ENCODE measurements around the gene HNRNPC.
"Not testable (repeated sequence)": the region's sequence is repeated elsewhere in the genome, so short reads cannot be mapped to it uniquely, and the experiment has no call there.

Gene HNRNPC

DNA sequence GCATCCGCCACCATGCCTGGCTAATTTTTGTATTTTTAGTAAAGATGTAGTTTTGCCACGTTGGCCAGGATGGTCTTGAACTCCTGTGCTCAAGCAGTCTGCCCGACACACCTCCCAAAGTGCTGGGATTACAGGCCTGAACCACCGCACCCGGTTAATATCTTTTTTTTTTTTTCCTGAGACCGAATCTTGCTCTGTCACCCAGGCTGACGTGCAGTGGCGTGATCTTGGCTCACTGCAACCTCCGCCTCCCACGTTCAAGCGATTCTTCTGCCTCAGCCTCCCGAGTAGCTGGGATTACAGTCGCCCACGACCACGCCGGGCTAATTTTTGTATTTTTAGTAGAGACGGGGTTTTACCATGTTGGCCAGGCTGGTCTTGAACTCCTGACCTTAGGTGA is 3.4 kb upstream of the HNRNPC start:
- not testable (repeated sequence) for FAIRE-seq; DNase-seq (ENCODE audit: low spot score)

DNA sequence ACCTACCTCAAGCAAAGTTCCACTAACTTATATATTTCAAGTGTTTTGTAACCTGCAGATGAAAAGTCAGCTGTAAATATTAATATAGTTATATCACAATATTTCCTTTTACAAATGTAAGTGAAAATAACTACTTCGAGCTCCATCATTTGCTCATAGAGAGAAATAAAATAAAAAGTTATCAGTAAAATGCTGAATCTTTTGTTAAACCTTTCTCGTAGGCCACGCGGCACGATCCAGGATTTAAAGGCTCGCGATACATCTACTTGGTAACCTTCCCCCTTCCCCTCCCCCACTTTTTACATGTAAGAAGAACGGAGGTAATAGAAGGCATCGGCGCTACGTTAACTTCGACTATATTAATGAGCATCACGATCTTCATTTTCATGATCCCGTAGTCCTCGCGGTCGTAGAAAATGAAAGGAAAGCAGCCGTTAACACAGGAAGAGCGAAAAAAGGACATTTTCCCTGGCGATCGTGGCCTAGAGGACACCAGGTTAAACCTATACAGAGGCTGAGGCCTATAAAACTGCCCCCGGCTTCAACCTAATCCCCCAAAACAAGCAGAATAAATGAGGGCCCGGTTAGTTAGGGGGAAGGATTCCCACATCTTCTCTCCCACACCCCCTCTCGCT is 508 bp downstream of the HNRNPC start:
- DNase-seq (ENCODE audit: low spot score), result peak; percentile 19
- no peak for FAIRE-seq

DNA sequence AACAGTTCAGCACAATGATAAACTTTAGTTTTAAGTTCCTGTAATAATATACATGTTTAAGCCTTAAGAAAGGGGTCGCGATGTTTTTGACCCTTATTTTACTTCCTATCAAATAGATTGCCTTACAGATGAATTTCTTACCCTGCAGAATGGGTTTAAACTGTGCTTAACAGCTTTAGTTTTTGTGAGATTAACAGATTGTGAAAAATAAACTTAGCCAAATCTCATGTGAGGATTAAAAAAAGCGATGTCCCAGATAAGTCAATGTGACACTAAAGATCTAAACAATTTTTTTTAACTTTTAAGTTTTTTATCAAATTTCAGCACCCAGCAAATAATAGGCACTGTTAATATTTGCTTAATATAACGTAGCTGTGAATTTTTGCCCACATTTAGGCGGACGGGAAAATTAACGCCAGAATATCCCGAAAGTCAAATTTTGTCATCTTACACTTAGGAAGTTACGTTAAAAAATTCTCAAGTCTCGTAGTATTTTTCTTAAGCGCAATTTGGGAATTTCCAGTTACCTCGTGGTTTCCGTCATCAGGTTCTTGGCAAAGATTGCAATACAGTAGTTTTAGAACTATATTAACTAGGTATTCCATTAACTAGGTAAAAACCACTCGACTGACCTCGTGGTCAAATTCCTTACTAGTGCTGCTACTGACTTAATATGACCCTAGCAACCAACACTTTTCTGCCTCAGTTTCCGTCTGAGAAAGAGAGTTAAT is 1.2 kb downstream of the HNRNPC start:
- DNase-seq (ENCODE audit: low spot score) (peak; percentile 72), FAIRE-seq (peak; percentile 80)

DNA sequence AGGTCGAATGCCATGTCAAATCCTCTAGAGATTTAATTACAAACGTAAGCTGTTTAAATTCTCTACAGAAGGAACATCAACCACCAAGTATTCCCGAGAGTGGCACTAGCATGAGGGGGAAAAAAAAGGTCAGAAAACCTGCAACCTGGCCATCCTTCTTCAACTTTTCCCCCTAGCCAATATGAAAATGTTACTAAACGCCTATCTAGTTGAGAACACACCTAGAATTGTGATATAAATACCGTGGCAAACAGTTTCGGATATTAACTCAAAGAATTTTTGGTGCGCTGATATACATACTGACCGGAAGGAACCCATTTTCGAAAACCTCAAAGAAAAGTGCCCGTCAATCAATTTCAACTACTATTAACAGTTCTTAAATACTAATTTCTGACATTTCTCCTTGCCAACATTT is 1.8 kb downstream of the HNRNPC start:
- DNase-seq (ENCODE audit: low spot score), result no peak
- FAIRE-seq, result no peak

DNA sequence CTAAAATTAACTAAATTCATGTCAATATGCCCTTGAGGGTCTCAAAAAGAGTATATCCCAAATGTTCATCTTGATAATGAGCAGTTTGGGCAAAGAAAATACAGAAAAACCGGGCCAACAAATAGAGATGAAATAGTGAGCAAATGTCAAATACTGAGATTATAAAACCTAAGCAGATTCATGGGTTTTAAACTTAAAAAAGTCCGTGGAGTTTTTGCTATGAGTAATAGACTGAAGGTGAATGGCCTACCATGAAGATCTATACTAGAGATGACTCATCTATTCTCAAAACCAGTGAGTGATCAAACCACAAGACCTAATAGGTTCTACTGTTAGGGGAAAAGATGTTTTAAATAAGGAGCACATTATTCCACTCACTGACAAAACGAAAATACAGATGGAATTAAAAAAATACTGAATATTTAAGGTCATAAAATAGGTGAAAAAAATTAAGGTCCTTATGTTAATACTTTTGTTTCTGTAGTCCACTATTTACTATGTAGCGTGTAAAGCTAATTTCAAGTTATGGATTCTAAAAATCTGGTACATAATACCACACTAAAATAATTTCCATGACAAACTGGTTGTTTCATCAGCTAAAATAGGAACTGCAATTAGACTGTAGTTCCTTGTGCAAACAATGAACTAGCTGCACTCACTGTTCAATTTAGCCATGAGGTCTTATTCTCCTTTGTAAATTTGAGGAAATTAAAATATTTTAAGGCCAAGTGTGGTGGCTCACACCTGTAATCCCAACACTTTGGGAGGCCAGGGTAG is 5.0 kb downstream of the HNRNPC start:
- FAIRE-seq (peak; percentile 88), DNase-seq (ENCODE audit: low spot score) (peak; percentile 66)

DNA sequence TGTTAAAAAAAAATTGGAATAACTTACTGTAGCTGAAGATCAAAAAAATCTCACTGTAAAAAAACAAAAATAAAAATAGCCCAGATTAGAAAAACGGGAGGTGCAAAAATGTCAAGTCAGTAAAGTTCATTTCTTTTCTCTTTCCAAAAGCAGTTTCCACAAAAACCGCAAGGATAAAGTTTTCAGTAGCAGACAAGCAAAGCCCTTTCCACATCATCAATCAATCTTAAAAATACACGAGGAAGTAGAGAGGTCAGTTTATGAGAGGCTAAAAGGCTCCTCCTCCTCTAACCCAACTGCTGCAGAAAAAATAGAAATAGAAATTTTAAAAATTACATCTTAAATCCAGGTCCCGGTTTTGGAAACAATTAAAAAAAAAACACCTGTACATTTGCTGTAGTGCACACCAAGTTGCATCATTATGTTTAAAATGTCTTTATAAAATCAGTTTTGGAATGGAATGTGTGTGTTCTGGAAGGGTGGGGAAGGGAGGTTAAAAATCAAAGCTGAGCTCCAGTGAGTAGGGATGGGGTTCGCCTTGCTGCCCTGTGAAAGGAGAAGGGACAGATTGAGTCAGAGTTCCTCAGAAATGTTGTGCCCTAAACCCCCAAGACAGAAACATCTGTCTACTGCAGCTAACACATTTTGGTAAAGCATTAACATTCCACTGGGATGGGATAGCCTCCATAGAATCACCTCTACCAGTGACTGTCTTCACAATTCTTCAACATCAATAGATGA is 5.8 kb downstream of the HNRNPC start:
- no peak for DNase-seq (ENCODE audit: low spot score)
- FAIRE-seq, result peak; percentile 63

DNA sequence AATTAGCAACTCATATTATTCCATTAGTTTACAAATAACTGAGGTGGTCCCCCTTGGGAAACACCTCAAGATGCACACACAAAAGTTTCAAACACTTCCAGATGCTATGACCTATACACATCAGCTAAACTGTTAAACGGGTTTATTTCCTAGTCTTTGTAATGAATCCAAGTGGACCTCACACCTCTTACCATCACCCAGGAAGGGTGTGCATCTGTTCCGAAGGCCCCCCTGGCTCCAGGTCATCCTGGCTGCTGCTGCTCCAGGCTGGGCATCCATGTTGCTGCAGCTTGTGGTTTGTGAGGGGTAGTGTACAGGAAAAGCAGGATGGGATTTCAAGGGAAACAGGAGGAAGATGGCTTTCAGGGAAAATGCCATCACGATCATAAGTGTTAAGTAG is 6.8 kb downstream of the HNRNPC start:
- no peak for DNase-seq (ENCODE audit: low spot score)
- FAIRE-seq, result no peak

DNA sequence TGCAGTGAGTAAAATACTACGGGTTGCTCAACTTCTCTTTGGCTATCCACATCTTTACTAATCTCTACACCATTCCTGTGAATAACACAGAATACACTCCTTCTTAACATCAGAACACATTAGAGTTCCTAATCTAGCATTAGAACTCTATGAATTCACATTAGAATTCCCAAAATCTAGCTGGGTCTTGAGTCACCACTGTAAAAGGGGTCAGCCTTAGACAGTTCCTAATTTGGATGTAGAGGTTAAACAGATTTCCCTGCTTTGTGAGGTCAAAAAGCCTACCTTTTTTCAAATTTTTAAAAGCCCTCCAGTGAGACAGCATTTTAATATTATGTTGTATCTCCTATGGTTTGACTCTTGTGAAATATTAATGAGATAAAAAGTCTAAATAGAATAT is 7.4 kb downstream of the HNRNPC start:
- no peak for DNase-seq (ENCODE audit: low spot score)
- FAIRE-seq, result no peak

DNA sequence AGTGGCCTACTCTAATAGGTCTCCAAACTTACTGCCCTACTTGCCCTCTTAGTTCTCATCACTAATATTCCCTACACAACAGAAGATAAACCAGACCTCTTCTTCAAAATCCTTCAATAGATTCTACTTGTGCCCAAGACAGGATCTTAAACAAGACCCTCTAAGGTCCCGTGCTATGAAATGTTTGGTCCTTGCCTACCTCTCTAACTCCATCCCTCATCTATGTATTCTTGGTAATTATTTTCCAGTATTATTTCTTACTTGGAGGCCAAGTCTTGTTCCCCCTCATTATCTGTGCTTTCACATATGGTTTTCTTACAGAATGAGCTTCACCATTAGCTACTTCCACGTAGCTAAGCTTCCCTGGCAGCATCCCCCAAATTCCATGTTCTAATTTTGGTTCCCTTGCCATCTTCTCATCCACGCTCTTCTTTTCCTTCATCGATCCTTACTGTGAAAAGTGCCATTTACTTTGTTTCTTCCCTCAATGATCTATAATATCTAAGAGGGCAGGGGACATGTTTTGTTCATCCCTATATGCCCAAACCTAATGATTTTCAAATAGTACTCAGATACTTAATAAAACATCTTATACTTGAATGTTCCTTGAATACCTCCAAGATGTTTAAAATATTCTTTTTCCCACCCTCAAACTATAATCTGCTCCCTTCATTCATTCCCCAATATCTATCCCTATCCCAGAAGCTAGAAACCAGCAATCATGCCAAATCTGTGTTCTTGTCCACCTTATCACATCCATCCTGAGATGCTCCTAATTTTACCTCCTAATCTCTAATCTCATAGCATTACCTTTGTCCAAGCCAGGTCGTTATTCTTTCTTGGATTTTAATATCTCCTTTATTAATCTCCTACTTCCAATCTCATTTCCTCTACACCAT is 10.1 kb downstream of the HNRNPC start:
- no peak for FAIRE-seq

DNA sequence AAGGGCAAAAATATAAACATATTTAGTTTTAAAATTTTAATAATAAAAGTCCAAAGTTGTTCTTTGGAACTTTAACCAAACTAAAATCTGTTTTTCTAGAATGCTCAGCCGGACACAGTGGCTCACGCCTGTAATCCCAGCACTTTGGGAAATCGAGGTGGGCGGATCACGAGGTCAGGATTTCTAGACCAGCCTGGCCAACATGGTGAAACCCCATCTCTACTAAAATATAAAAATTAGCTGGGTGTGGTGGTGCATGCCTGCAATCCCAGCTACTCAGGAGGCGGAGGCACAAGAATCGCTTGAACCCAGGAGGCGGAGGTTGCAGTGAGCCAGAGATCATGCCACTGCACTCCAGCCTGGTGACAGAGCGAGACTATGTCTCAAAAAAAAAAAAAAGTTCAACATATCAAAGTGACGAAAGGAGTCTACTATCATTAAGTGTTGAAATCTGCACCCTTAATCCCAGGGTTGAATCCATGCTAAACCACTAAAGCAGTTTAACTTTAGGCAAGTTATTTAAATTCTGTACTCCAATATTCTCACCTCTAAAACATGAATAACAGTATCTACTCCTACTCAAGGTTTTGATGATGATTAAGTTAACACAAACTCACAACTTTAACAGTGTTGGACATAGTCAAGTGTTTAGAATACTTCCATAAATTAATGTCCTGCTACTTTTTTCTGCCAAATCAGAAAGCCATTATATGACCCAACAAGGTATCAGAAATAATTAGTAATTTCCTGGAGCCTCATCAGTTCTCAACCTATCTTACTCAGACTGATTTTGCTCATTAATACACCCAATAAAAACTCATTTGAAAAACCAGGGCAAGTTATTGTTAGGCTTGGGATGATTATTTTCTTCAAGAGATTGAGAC is 11.0 kb downstream of the HNRNPC start:
- DNase-seq (ENCODE audit: low spot score) (no peak), FAIRE-seq (no peak)

More for the DNA sequence above, 10.1 kb downstream of the HNRNPC start:
- no peak for DNase-seq (ENCODE audit: low spot score)

DNA sequence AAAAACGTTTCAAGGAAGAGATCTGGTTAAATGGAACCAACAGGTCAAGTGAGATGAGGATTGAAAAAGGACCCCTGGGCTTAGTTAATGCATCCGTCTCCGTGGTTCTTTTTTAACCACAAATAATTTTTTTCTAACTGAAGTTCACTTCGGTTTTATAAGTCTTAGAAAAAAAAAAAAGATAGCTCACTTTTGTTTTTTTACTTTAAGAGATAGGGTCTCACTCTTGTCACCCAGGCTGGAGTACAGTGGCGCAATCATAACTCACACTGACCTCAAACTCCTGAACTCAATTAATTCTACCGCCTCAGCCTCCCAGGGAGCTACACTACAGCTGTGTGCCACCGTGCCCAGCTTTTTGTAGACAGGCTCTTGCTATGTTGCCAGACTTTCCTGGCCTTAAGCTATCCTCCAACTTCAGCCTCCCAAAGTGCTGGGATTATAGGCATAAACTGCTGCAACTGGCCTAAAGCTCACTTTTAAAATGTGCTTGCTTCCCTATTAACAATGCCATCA is 11.8 kb downstream of the HNRNPC start:
- DNase-seq (ENCODE audit: low spot score) (no peak), FAIRE-seq (no peak)

DNA sequence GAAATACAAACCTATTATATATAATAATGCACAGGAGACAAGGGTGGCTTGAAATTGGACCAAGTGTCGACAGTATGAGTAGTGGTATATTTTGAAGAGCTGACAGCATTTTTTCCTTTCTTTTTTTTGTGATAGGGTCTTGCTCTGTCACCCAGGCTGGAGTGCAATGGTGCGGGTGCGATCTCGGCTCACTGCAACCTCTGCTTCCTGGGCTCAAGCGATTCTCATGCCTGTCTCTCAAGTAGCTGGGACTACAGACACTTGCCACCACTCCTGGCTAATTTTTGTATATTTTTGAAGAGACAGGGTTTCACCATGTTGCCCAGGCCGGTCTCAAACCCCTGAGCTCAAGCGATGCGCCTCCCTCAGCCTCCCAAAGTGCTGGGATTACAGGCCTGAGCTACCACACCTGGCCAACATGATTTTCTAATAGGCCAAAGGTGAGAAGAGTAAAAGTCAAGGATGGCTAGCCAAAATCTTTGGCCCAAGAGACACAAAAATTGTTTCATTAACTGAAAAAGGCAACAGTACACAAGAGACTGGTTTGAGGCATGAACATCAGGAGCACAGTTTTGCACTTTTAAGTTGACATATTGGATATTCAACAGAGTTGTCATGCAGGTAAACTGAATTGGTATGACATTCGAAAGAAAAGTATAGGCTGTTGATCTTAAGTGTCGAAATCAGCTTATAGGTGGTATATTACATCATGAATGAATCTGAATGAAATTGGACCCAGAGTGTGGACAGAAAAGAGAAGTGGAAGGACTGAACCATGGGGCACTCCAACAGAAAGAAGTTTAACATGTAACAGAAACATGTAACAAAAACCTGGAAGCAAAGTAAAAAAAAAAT is 12.5 kb downstream of the HNRNPC start:
- no peak for DNase-seq (ENCODE audit: low spot score)
- FAIRE-seq, result no peak

DNA sequence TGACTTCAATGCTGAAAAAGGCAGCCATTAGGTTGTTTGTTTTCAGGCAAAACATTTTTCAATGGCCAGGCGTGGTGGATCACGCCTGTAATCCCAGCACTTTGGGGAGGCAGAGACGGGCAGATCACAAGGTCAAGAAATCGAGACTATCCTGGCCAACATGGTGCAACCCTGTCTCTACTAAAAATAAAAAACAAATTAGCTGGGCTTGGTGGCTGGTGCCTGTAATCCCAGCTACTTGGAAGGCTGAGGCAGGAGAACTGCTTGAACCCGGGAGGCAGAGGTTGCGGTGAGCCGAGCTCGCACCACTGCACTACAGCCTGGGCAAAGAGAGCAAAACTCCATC is 13.2 kb downstream of the HNRNPC start:
- DNase-seq (ENCODE audit: low spot score); FAIRE-seq: not testable (repeated sequence)

DNA sequence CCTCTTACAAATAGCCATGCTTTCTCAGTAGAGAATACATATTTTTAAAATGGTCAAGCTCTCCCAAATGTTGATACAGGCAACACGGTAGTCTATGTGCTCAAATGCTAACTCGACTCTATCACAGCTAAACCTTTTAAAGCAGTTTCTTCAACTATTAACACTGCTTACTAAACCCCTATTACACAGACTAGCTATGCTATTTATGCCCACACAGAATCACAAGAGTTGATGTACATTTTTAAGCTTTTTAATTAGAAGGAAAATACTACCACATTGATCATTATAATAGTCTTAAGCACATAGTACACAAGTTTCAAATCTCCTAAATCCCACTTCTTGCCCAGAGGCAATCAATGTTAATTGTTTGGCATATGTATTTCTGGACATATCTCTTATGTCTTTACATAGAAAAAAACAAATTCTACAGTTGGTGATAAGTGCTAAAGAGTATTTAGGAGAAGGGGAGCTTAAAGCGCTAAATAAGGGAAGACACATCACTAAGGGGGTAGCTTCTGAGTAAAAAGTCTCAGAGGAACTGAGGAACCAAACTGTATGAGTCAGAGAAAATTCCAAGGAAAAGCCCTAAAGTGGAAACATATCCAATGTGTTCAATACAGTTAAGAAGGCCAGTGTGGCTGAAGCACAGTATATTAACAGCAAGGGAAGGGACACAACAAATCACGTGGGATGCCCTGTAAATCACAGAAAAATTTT is 13.7 kb downstream of the HNRNPC start:
- FAIRE-seq, result no peak
- DNase-seq (ENCODE audit: low spot score), result no peak

DNA sequence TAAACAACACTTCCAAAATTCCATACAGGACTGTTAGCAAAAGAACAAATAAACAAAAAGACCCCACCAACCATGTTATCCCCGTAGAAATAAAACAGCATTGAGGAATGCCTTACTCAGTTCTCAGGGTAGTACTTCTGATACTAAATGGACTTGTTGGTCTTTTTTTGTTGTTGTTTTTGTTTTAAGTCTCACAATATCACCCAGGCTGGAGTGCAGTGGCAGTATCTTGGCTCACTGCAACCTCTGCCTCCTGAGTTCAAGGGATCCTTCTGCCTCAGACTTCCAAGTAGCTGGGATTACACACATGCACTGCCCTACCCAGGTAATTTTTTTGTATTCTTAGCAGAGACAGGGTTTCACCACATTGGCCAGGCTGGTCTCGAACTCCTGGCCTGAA is 17.1 kb downstream of the HNRNPC start:
- FAIRE-seq, result no peak
- DNase-seq (ENCODE audit: low spot score), result no peak

DNA sequence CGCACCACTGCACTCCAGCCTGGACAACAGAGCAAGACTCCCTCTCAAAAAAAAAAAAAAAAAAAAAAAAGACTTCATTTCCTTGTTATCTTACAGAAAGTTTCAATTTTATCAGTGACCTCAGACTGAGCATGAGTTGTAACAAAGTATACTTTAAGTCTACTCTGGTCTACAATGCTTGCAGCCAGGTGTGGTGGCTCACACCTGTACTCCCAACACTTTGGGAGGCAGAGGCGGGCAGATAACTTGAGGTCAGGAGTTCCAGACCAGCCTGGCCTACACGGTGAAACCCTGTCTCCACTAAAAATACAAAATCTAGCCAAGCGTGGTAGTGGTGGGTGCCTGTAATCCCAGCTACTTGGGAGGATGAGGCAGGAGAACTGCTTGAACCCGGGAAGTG is 18.0 kb downstream of the HNRNPC start:
- DNase-seq (ENCODE audit: low spot score) (no peak), FAIRE-seq (no peak)

DNA sequence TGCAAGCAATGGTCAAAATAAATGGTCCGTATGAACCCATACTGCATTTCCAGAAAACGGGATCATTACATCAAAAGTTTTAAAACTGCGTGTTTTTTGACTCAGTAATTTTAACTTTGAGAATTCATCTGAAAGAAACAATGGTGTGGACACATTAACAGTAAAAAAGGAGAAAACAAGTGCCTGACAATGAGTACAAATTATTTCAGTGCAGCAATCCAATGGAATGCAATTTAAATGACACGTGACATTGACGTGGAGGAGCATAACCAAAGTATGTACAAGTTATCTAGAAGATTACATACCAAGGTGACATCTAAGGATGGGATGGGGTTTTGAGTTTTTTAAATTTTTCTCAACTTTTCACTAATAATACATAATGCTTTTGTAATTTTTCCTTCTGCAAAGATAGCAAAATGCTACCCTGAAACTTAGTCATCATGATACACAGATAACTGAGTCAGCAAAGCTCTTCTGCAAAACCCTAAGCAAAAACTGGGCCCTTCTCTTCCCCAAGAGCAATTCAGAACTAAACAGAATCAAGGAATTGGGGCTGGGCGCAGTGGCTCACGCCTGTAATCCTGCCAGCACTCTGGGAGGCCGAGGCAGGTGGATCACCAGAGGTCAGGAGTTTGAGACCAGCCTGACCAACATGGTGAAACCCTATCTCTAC is 20.4 kb downstream of the HNRNPC start:
- no peak for FAIRE-seq
- no peak for DNase-seq (ENCODE audit: low spot score)
